Keratinocyte (primary cell): ENCODE data around the gene THAP3. TPM values are rescaled to one million over a fixed set of nuclear protein-coding genes. Genes with fewer than 3 reads are reported as not detected.
A peak's percentile ranks its signal among the peaks of the same experiment; 100 is the strongest.

Source experiments
- DNase-seq: peaks from one replicate; pipeline ENCODE4 v3.0.0-alpha.2; 2011; ENCODE audit warnings: low read depth, missing footprints, low spot score
- FAIRE-seq: peaks from 2 replicates; lab custom pipeline; 2011; peaks lifted over from hg19 to GRCh38; lab: Jason Lieb, UNC
- H2AFZ ChIP-seq: 2 replicates; pipeline ENCODE4 v1.6.0; 2012; ENCODE audit warnings: low read length, control low read depth, inconsistent platforms; ENCODE audit not compliant: control insufficient read depth
- H3K27ac ChIP-seq: 2 replicates; pipeline ENCODE4 v1.5.1; 2011; ENCODE audit warnings: low read length; ENCODE audit not compliant: control insufficient read depth, insufficient read depth
- H3K27me3 ChIP-seq: 3 replicates; pipeline ENCODE4 v1.6.0; 2011; ENCODE audit warnings: low read length; ENCODE audit not compliant: control insufficient read depth, insufficient read depth; ENCODE audit errors: extremely low read depth
- H3K36me3 ChIP-seq, 2 experiments: 2 replicates in 1 of 2; 3 replicates in 1 of 2; pipeline ENCODE4 v1.5.1; 2011; ENCODE audit warnings: low read length in 2 of 2, mild to moderate bottlenecking in 1 of 2; ENCODE audit not compliant: control insufficient read depth in 2 of 2, insufficient read depth in 2 of 2; ENCODE audit errors: extremely low read depth in 1 of 2
- H3K4me1 ChIP-seq: 3 replicates; pipeline ENCODE4 v1.5.1; 2011; ENCODE audit warnings: low read length; ENCODE audit not compliant: control insufficient read depth, insufficient read depth; ENCODE audit errors: extremely low read depth
- H3K4me2 ChIP-seq: 3 replicates; pipeline ENCODE4 v1.6.0; 2011; ENCODE audit warnings: low read depth, low read length; ENCODE audit not compliant: control insufficient read depth, insufficient read depth; ENCODE audit errors: extremely low read depth
- H3K4me3 ChIP-seq, 3 experiments: fragments of 200-600 bp in 1 of 3; sonication (generic) in 1 of 3; 2 replicates in 2 of 3; 3 replicates in 1 of 3; pipeline ENCODE4 v1.5.1; 2011 to 2016; ENCODE audit warnings: low read length in 3 of 3, mild to moderate bottlenecking in 3 of 3, control low read depth in 2 of 3, inconsistent platforms in 1 of 3, low read depth in 1 of 3, mixed read lengths in 1 of 3, mixed run types in 1 of 3, moderate library complexity in 1 of 3; ENCODE audit not compliant: control insufficient read depth in 2 of 3, insufficient read depth in 2 of 3; ENCODE audit errors: extremely low read depth in 1 of 3
- H3K79me2 ChIP-seq: 2 replicates; pipeline ENCODE4 v1.6.0; 2012; ENCODE audit warnings: low read length; ENCODE audit not compliant: control insufficient read depth, insufficient read depth
- H3K9ac ChIP-seq: 3 replicates; pipeline ENCODE4 v1.6.0; 2011; ENCODE audit warnings: low read length; ENCODE audit not compliant: control insufficient read depth, insufficient read depth; ENCODE audit errors: extremely low read depth
- H3K9me1 ChIP-seq: 3 replicates; pipeline ENCODE4 v1.6.0; 2011; ENCODE audit warnings: low read length; ENCODE audit not compliant: control insufficient read depth, insufficient read depth; ENCODE audit errors: extremely low read depth
- H3K9me3 ChIP-seq: 2 replicates; pipeline ENCODE4 v1.5.1; 2012; ENCODE audit warnings: low read depth, low read length; ENCODE audit not compliant: control insufficient read depth
- H4K20me1 ChIP-seq: 3 replicates; pipeline ENCODE4 v1.6.0; 2011; ENCODE audit warnings: low read length; ENCODE audit not compliant: control insufficient read depth, insufficient read depth; ENCODE audit errors: extremely low read depth
- EZH2 ChIP-seq: IDR thresholded peaks from one replicate; pipeline ENCODE4 v1.6.1; 2012; ENCODE audit warnings: inconsistent platforms, mild to moderate bottlenecking, low read length, moderate library complexity
- dilution Hi-C: fragments of 300-500 bp; cut with MboI; formaldehyde crosslinking; loops from one replicate; pipeline ENCODE4 v1.7.0; 2020; ENCODE audit warnings: low sequenced_read_pairs; ENCODE audit not compliant: extremely low pct_ligation_motif_present
- polyA plus RNA-seq, 5 experiments: library from polyadenylated mRNA; depleted of rRNA in 3 of 5; stranded (reverse) in 3 of 5; stranded (forward) in 1 of 5; unstranded in 1 of 5; fragments of >200 nt; gene quantifications; 1 replicate in 1 of 5; 2 replicates in 3 of 5; 3 replicates in 1 of 5; pipeline versions ENCODE4 v1.2.1 to v1.2.3, GENCODE V29; 2011 to 2012; ENCODE audit warnings: missing spikeins in 2 of 5, low read depth in 1 of 5, low replicate concordance in 1 of 5
- TF ChIP-seq, protein P1 (sequence below), 3 experiments: IDR thresholded peaks in 1 of 3; conservative IDR thresholded peaks in 1 of 3; optimal IDR thresholded peaks in 1 of 3; 2 replicates in 2 of 3; 3 replicates in 1 of 3; pipeline versions ENCODE3 to v1.5.1; 2011; ENCODE audit warnings: low read length in 3 of 3, mild to moderate bottlenecking in 3 of 3, moderate library complexity in 2 of 3, control low read depth in 1 of 3, inconsistent platforms in 1 of 3; ENCODE audit not compliant: insufficient read depth in 2 of 3; ENCODE audit errors: extremely low read depth in 1 of 3

THAP3 gene
- polyA plus RNA-seq, 1 donor (not counting 4 experiments of a cell fraction or from before 2014, with no cell fraction given): 5.1 TPM

DNA sequence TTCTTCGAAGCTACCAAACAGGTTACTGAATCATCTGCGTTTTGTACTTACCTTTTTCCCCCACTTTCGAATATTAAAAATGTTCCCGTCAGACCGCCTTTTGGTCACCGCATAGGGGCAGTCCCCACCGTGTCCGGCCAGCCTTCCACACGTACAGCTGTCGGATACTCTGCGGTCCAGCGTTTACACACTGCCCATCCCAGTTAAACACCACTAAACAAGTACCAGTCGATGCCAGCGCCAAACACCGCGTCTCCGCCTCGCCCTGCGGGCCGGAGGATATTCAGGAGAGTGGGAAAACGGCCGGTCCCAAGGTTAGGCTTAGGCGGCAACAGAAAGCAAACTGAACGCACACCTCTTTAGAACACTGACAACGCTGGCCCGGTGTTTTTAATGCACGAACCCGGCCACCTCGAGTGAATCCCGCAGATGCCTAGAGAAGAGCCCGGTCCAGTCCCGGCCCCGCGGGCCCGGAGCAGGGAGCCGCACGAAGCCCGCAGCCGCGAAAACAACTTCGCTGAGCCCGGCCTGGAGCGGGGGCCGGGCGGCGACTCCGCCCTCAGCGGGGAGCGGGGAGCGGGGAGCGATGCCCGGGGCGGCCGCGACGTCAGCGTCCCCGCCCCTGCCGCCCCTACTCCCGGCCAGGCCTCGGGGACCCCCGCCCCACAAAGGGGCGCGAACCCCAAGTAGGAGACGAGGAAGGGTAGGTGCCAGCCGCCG lies 11.9 kb upstream of the THAP3 start:
- Histone ChIP-seq H3K9me3 (no peaks in the 10 kb centered on the region), H3K36me3 (peaks cover 4% of the 10 kb centered on the region in 2 experiments), H3K27me3 (no peaks in the 10 kb centered on the region), H3K9me1 (no peaks in the 10 kb centered on the region), H3K27ac (peak overlapping the region; percentile 92), H3K4me1 (peaks cover 20% of the 10 kb centered on the region), H4K20me1 (no peaks in the 10 kb centered on the region), H3K4me2 (peak overlapping the region; percentile 97), H2AFZ (peak overlapping the region; percentile 84), H3K4me3 (peak overlapping the region; percentile 58 to 87 (median 62)), H3K79me2 (peaks cover 25% of the 10 kb centered on the region), H3K9ac (peak overlapping the region; percentile 88)
- no peak for DNase-seq
- TF ChIP-seq EZH2: no peak
- TF ChIP-seq, protein P1, sequence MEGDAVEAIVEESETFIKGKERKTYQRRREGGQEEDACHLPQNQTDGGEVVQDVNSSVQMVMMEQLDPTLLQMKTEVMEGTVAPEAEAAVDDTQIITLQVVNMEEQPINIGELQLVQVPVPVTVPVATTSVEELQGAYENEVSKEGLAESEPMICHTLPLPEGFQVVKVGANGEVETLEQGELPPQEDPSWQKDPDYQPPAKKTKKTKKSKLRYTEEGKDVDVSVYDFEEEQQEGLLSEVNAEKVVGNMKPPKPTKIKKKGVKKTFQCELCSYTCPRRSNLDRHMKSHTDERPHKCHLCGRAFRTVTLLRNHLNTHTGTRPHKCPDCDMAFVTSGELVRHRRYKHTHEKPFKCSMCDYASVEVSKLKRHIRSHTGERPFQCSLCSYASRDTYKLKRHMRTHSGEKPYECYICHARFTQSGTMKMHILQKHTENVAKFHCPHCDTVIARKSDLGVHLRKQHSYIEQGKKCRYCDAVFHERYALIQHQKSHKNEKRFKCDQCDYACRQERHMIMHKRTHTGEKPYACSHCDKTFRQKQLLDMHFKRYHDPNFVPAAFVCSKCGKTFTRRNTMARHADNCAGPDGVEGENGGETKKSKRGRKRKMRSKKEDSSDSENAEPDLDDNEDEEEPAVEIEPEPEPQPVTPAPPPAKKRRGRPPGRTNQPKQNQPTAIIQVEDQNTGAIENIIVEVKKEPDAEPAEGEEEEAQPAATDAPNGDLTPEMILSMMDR (optimal IDR thresholded peaks at IDR 0.05 in 1 of 3, IDR thresholded peaks at IDR 0.05 in 1 of 3, conservative IDR thresholded peaks at IDR 0.05 in 1 of 3; ENCODE audit: extremely low read depth in 1 of 3, insufficient read depth in 2 of 3, low read length in 3 of 3): peak in 1 of 3 experiments; percentile 12
- dilution Hi-C loops: no loop called here
- FAIRE-seq: no peak

DNA sequence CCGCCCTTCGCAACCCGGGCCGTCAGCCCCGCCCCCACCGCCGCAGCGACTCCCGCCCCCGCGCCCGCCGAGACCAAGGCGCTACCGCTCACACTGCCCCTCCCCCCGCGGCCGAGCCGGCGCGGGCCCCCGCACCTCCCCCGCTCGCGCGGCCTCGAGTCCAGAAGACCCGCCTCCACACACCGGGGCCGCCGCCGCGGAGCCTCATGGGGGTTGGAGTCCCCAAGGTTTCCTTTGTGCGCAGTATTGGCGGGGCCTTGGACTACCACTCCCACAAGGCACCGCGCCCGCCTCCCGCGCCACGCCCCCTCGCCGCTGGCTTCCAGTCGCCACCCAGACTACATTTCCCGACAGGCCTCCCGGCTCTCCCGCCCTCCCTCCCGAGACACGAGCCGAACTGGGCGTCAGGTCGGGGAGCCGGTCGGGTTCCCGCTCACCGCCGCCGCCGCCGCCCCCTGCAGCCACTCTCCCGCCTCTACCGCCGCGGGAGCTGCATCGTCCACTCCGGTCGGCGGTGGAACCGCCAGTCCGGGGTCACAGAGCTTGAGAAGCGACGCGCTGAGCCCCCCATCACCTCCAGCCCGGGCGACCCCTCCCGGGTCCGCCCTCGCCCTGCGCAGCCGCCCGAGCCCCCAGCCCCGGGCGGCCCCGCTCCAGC lies 11.2 kb upstream of the THAP3 start, which contains the start of gene PHF13:
TSS of gene PHF13 (plus strand) at position 371 of the 658 bp plus-strand sequence. CDS start 336 bp downstream, outside the sequence.
- Histone ChIP-seq H3K36me3 (peaks cover 5 to 7% of the 10 kb centered on the region in 2 experiments), H3K79me2 (peaks cover 29% of the 10 kb centered on the region), H2AFZ (peak within 1 kb of the TSS; percentile 84), H3K9ac (peak within 1 kb of the TSS; percentile 88), H3K9me1 (no peaks in the 10 kb centered on the region), H3K9me3 (no peaks in the 10 kb centered on the region), H4K20me1 (no peaks in the 10 kb centered on the region), H3K4me2 (peak within 1 kb of the TSS; percentile 97), H3K27me3 (no peaks in the 10 kb centered on the region), H3K4me1 (peaks cover 20% of the 10 kb centered on the region), H3K4me3 (peak within 1 kb of the TSS; percentile 69 to 87 (median 79)), H3K27ac (peak within 1 kb of the TSS; percentile 92)
- TF ChIP-seq, protein P1 (optimal IDR thresholded peaks at IDR 0.05 in 1 of 3, IDR thresholded peaks at IDR 0.05 in 1 of 3, conservative IDR thresholded peaks at IDR 0.05 in 1 of 3; ENCODE audit: extremely low read depth in 1 of 3, insufficient read depth in 2 of 3, low read length in 3 of 3): no peak
- TF ChIP-seq EZH2: no peak
- DNase-seq (peak; percentile 91), FAIRE-seq (no peak)
- dilution Hi-C loops: no loop called here
